Pancreas (tissue), 10 donors: ENCODE measurements around the gene RRBP1. TPM values are rescaled to one million over a fixed set of nuclear protein-coding genes. Genes with fewer than 3 reads are reported as not detected.
A peak's percentile ranks its signal among the peaks of the same experiment; 100 is the strongest.

Experiments used
- ATAC-seq, 4 donors: fragments of 200-7000 bp; cut with Tn5 transposase; one replicate each; pipeline versions ENCODE4 v1.8.0 to v1.9.1; 2020; ENCODE audit warnings: mild to moderate bottlenecking in 4 of 4, moderate library complexity in 4 of 4
- DNase-seq, 6 donors: peaks; one replicate each; pipeline ENCODE4 v3.0.0-alpha.2; 2020
- FAIRE-seq: peaks from 2 replicates; lab custom pipeline; 2012; peaks lifted over from hg19 to GRCh38; lab: Jason Lieb, UNC
- H3K27ac ChIP-seq, 4 donors: fragments of 200-600 bp; sonication (generic); 1 replicate in 3 of 4; 2 replicates in 1 of 4; pipeline versions ENCODE4 v1.5.0 to v1.8.0; 2020
- H3K27me3 ChIP-seq, 4 donors: fragments of 200-600 bp; one replicate each; pipeline ENCODE4 v1.8.0; 2021
- H3K36me3 ChIP-seq, 3 donors: fragments of 200-600 bp; sonication (generic) in 1 of 3; one replicate each; pipeline versions ENCODE4 v1.5.0 to v1.8.0; 2020 to 2021
- H3K4me1 ChIP-seq, 3 donors: fragments of 200-600 bp; one replicate each; pipeline ENCODE4 v1.8.0; 2021
- H3K4me3 ChIP-seq, 4 donors: fragments of 200-600 bp; sonication (generic) in 2 of 4; one replicate each; pipeline versions ENCODE4 v1.5.0 to v1.8.0; 2020 to 2021
- H3K9me3 ChIP-seq, 4 donors: fragments of 200-600 bp; one replicate each; pipeline ENCODE4 v1.8.0; 2021
- WGBS, 2 donors: extraction: QIAGEN DNeasy Blood & Tissue Kit; methylation state at CpG; one replicate each; pipeline ENCODE4 v1.1.7; 2013; 5-methylcytosine and 5-hydroxymethylcytosine counted together
- intact Hi-C, 3 donors: fragments of 100-400 bp; cut with DNase I; formaldehyde crosslinking; loops; one replicate each; pipeline versions ENCODE4 v1.11.1 to v1.14.2; 2022
- polyA plus RNA-seq, 2 donors: library from polyadenylated mRNA; stranded (reverse); fragments of 200-250 nt; gene quantifications; one replicate each; pipeline ENCODE4 v1.2.3, GENCODE V29; 2013
- total RNA-seq, 6 donors: library from RNA; stranded (reverse); fragmentation: NEBNext Ultra II Directional in 4 of 6; extraction: Animal tissue kit (Norgen Biotek cat#: 25700) in 4 of 6; gene quantifications; one replicate each; pipeline versions ENCODE4 v1.2.1 to v1.2.4, GENCODE V29; 2021 to 2023
- TF ChIP-seq, protein P1 (sequence below), 4 donors: fragments of 200-600 bp; sonication (generic) in 3 of 4; IDR thresholded peaks; one replicate each; pipeline versions ENCODE4 v1.5.0 to v1.8.0; 2021; ENCODE audit warnings: antibody characterized with exemption in 4 of 4
- donor health status: healthy with polysubstance abuse.
- donor health status: DM: no; HTN: no; CAD: no; lungs with moderate emphysema.
- donor health status: DM: no; HTN: no; CAD: no.
- donor health status: control.
- donor health status: control.
- donor health status: Bipolar disorder and iron deficiency.
- donor health status: DM: yes; HTN: yes; CAD: no.
- donor health status: DM: no; HTN: no; CAD: no.
- donor health status: DM: no; HTN: no; CAD: no.
- donor health status: DM: yes; HTN: yes; CAD: no.

RRBP1 gene
- total and polyA plus RNA-seq, 8 donors = 170 to 442 (median 348) TPM

- Histone ChIP-seq H3K27me3 (no peaks in the 10 kb centered on the region), H3K36me3 (peaks cover 0 to 44% (median 35%) of the 10 kb centered on the region in 3 donors), H3K27ac (peak overlapping the region in 2 of 4 donors; percentile 4 to 27), H3K4me3 (no peak overlapping the region), H3K4me1 (peaks cover 32 to 57% (median 39%) of the 10 kb centered on the region in 3 donors), H3K9me3 (no peaks in the 10 kb centered on the region)
- ATAC-seq (no peak), DNase-seq (peak in 2 of 6 donors; percentile 37 to 69), FAIRE-seq (no peak)
- intact Hi-C loops = no loop called here
- TF ChIP-seq, protein P1, sequence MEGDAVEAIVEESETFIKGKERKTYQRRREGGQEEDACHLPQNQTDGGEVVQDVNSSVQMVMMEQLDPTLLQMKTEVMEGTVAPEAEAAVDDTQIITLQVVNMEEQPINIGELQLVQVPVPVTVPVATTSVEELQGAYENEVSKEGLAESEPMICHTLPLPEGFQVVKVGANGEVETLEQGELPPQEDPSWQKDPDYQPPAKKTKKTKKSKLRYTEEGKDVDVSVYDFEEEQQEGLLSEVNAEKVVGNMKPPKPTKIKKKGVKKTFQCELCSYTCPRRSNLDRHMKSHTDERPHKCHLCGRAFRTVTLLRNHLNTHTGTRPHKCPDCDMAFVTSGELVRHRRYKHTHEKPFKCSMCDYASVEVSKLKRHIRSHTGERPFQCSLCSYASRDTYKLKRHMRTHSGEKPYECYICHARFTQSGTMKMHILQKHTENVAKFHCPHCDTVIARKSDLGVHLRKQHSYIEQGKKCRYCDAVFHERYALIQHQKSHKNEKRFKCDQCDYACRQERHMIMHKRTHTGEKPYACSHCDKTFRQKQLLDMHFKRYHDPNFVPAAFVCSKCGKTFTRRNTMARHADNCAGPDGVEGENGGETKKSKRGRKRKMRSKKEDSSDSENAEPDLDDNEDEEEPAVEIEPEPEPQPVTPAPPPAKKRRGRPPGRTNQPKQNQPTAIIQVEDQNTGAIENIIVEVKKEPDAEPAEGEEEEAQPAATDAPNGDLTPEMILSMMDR (IDR thresholded peaks at IDR 0.05) = no peak
- 46 to 54% methylated on average over 19 of the region's 19 CpGs for WGBS, 2 donors
These were observed 39.4 kb downstream of the RRBP1 start for GRCh38 chr20:17642404-17643269.

DNA sequence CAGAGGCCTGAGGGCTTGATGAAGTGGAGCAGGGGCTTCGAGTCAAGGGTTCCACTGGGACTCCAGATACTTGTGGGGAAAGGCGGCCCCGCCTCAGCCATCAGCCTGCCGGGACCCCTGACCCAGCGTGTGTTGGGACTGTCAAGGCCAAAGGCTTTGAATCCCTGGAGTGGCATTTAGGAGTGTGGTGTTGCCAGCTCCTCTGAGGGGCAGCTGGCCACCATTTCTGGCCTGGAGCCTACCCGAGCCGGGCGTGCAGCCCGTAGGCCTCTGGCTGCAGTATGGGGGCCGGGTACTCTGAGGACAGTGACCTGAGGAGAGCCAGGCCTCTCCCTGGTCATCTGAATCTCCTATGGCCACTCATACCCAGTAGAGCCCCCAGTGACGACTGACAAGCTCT is 40.0 kb downstream of the RRBP1 start:
- H3K36me3 ChIP-seq = peaks cover 0 to 50% (median 36%) of the 10 kb centered on the region in 3 donors
- WGBS, 2 donors = 50 to 52% methylated on average over 11 of the region's 11 CpGs
- intact Hi-C loops = no loop called here
- peak in 2 of 6 donors; percentile 39 to 52 for DNase-seq
- no peak for FAIRE-seq
- H3K27me3 ChIP-seq = no peaks in the 10 kb centered on the region
- no peak for ATAC-seq
- no peak overlapping the region for H3K4me3 ChIP-seq
- TF ChIP-seq, protein P1 (IDR thresholded peaks at IDR 0.05) = no peak
- H3K27ac ChIP-seq = no peak overlapping the region
- peaks cover 27 to 50% (median 33%) of the 10 kb centered on the region in 3 donors for H3K4me1 ChIP-seq
- H3K9me3 ChIP-seq = no peaks in the 10 kb centered on the region

GRCh38 chr20:17641520-17641964 is 40.5 kb downstream of the RRBP1 start:
- ATAC-seq = no peak
- intact Hi-C loops = no loop called here
- WGBS, 2 donors = 54 to 55% methylated on average over 18 of the region's 18 CpGs
- Histone ChIP-seq H3K9me3 (no peaks in the 10 kb centered on the region), H3K4me3 (no peak overlapping the region), H3K4me1 (peaks cover 22 to 46% (median 28%) of the 10 kb centered on the region in 3 donors), H3K27ac (no peak overlapping the region), H3K36me3 (peaks cover 0 to 53% (median 41%) of the 10 kb centered on the region in 3 donors), H3K27me3 (no peaks in the 10 kb centered on the region)
- no peak for FAIRE-seq
- peak in 1 of 6 donors; percentile 66 for DNase-seq
- TF ChIP-seq, protein P1 (IDR thresholded peaks at IDR 0.05) = no peak

GRCh38 chr20:17640875-17641378 is 41.1 kb downstream of the RRBP1 start:
- no peak overlapping the region for H3K4me3 ChIP-seq
- DNase-seq (peak in 2 of 6 donors; percentile 60 to 72), ATAC-seq (no peak), FAIRE-seq (no peak)
- H3K27me3 ChIP-seq = no peaks in the 10 kb centered on the region
- peaks cover 0 to 60% (median 43%) of the 10 kb centered on the region in 3 donors for H3K36me3 ChIP-seq
- TF ChIP-seq, protein P1 (IDR thresholded peaks at IDR 0.05) = no peak
- no peaks in the 10 kb centered on the region for H3K9me3 ChIP-seq
- no peak overlapping the region for H3K27ac ChIP-seq
- intact Hi-C loops = no loop called here
- H3K4me1 ChIP-seq = peaks cover 17 to 39% (median 22%) of the 10 kb centered on the region in 3 donors
- WGBS, 2 donors = 64 to 65% methylated on average over 14 of the region's 14 CpGs
